Measurements from ENCODE around the gene RASAL2.

RASAL2 gene

GRCh38 chr1:178408871-178409270 lies 315.0 kb downstream of the RASAL2 start:
- Histone ChIP-seq H3K27me3 (ENCODE audit: control insufficient read depth, insufficient read depth, low read length) (no peaks in the 10 kb centered on the region), H3K9me3 (ENCODE audit: control insufficient read depth, insufficient read depth, low read length) (no peaks in the 10 kb centered on the region), H3K4me1 (ENCODE audit: control insufficient read depth, insufficient read depth, low read length) (no peaks in the 10 kb centered on the region), H3K27ac (ENCODE audit: low read depth, low read length) (no peak overlapping the region), H3K4me3 (ENCODE audit: low read depth, low read length) (no peak overlapping the region), H3K9ac (ENCODE audit: low read depth, low read length) (no peak overlapping the region), H3K36me3 (ENCODE audit: control insufficient read depth, insufficient read depth, low read length) (no peaks in the 10 kb centered on the region)

- Histone ChIP-seq H3K9me3 (ENCODE audit: control insufficient read depth, insufficient read depth, low read length) (no peaks in the 10 kb centered on the region), H3K9ac (ENCODE audit: low read depth, low read length) (no peak overlapping the region), H3K4me3 (ENCODE audit: low read depth, low read length) (no peak overlapping the region), H3K4me1 (ENCODE audit: control insufficient read depth, insufficient read depth, low read length) (no peaks in the 10 kb centered on the region), H3K27ac (ENCODE audit: low read depth, low read length) (no peak overlapping the region), H3K27me3 (ENCODE audit: control insufficient read depth, insufficient read depth, low read length) (no peaks in the 10 kb centered on the region), H3K36me3 (ENCODE audit: control insufficient read depth, insufficient read depth, low read length) (no peaks in the 10 kb centered on the region)
Observed at GRCh38 chr1:178409541-178409940, 315.6 kb downstream of the RASAL2 start.

GRCh38 chr1:178411756-178412399 lies 318.0 kb downstream of the RASAL2 start:
- Histone ChIP-seq H3K27ac (ENCODE audit: low read depth, low read length) (no peak overlapping the region), H3K4me1 (ENCODE audit: control insufficient read depth, insufficient read depth, low read length) (no peaks in the 10 kb centered on the region), H3K27me3 (ENCODE audit: control insufficient read depth, insufficient read depth, low read length) (no peaks in the 10 kb centered on the region), H3K36me3 (ENCODE audit: control insufficient read depth, insufficient read depth, low read length) (no peaks in the 10 kb centered on the region), H3K4me3 (ENCODE audit: low read depth, low read length) (no peak overlapping the region), H3K9ac (ENCODE audit: low read depth, low read length) (no peak overlapping the region), H3K9me3 (ENCODE audit: control insufficient read depth, insufficient read depth, low read length) (no peaks in the 10 kb centered on the region)

- H3K4me1 ChIP-seq (ENCODE audit: control insufficient read depth, insufficient read depth, low read length): no peaks in the 10 kb centered on the region
- no peaks in the 10 kb centered on the region for H3K27me3 ChIP-seq (ENCODE audit: control insufficient read depth, insufficient read depth, low read length)
- H3K36me3 ChIP-seq (ENCODE audit: control insufficient read depth, insufficient read depth, low read length): no peaks in the 10 kb centered on the region
- H3K4me3 ChIP-seq (ENCODE audit: low read depth, low read length): no peak overlapping the region
- H3K9ac ChIP-seq (ENCODE audit: low read depth, low read length): no peak overlapping the region
- no peak overlapping the region for H3K27ac ChIP-seq (ENCODE audit: low read depth, low read length)
- no peaks in the 10 kb centered on the region for H3K9me3 ChIP-seq (ENCODE audit: control insufficient read depth, insufficient read depth, low read length)
Observed at GRCh38 chr1:178412400-178412770, 318.5 kb downstream of the RASAL2 start.

GRCh38 chr1:178417858-178418257 lies 324.0 kb downstream of the RASAL2 start:
- no peak overlapping the region for H3K4me3 ChIP-seq (ENCODE audit: low read depth, low read length)
- no peak overlapping the region for H3K27ac ChIP-seq (ENCODE audit: low read depth, low read length)
- H3K36me3 ChIP-seq (ENCODE audit: control insufficient read depth, insufficient read depth, low read length): no peaks in the 10 kb centered on the region
- no peaks in the 10 kb centered on the region for H3K27me3 ChIP-seq (ENCODE audit: control insufficient read depth, insufficient read depth, low read length)
- H3K9ac ChIP-seq (ENCODE audit: low read depth, low read length): no peak overlapping the region
- no peaks in the 10 kb centered on the region; the same call in 1 of the 2 replicates for H3K4me1 ChIP-seq (ENCODE audit: control insufficient read depth, insufficient read depth, low read length)
- no peaks in the 10 kb centered on the region for H3K9me3 ChIP-seq (ENCODE audit: control insufficient read depth, insufficient read depth, low read length)

- Histone ChIP-seq H3K9me3 (ENCODE audit: control insufficient read depth, insufficient read depth, low read length) (no peaks in the 10 kb centered on the region), H3K27ac (ENCODE audit: low read depth, low read length) (no peak overlapping the region), H3K36me3 (ENCODE audit: control insufficient read depth, insufficient read depth, low read length) (no peaks in the 10 kb centered on the region), H3K4me1 (ENCODE audit: control insufficient read depth, insufficient read depth, low read length) (no peaks in the 10 kb centered on the region; the same call in 1 of the 2 replicates), H3K27me3 (ENCODE audit: control insufficient read depth, insufficient read depth, low read length) (no peaks in the 10 kb centered on the region), H3K4me3 (ENCODE audit: low read depth, low read length) (no peak overlapping the region), H3K9ac (ENCODE audit: low read depth, low read length) (no peak overlapping the region)
Observed at GRCh38 chr1:178418284-178418955, 324.5 kb downstream of the RASAL2 start.

GRCh38 chr1:178434360-178434759 lies 340.5 kb downstream of the RASAL2 start:
- Histone ChIP-seq H3K36me3 (ENCODE audit: control insufficient read depth, insufficient read depth, low read length) (no peaks in the 10 kb centered on the region), H3K27ac (ENCODE audit: low read depth, low read length) (no peak overlapping the region), H3K4me3 (ENCODE audit: low read depth, low read length) (no peak overlapping the region), H3K9ac (ENCODE audit: low read depth, low read length) (no peak overlapping the region), H3K4me1 (ENCODE audit: control insufficient read depth, insufficient read depth, low read length) (peaks cover 20% of the 10 kb centered on the region), H3K27me3 (ENCODE audit: control insufficient read depth, insufficient read depth, low read length) (no peaks in the 10 kb centered on the region), H3K9me3 (ENCODE audit: control insufficient read depth, insufficient read depth, low read length) (no peaks in the 10 kb centered on the region)

GRCh38 chr1:178434899-178435435 lies 341.1 kb downstream of the RASAL2 start:
- Histone ChIP-seq H3K27me3 (ENCODE audit: control insufficient read depth, insufficient read depth, low read length) (no peaks in the 10 kb centered on the region), H3K27ac (ENCODE audit: low read depth, low read length) (no peak overlapping the region), H3K4me3 (ENCODE audit: low read depth, low read length) (no peak overlapping the region)

GRCh38 chr1:178436899-178437298 lies 343.0 kb downstream of the RASAL2 start:
- Histone ChIP-seq H3K36me3 (ENCODE audit: control insufficient read depth, insufficient read depth, low read length) (peaks cover 8% of the 10 kb centered on the region), H3K27me3 (ENCODE audit: control insufficient read depth, insufficient read depth, low read length) (no peaks in the 10 kb centered on the region), H3K9ac (ENCODE audit: low read depth, low read length) (no peak overlapping the region), H3K27ac (ENCODE audit: low read depth, low read length) (no peak overlapping the region), H3K4me1 (ENCODE audit: control insufficient read depth, insufficient read depth, low read length) (peaks cover 20% of the 10 kb centered on the region), H3K9me3 (ENCODE audit: control insufficient read depth, insufficient read depth, low read length) (no peaks in the 10 kb centered on the region), H3K4me3 (ENCODE audit: low read depth, low read length) (no peak overlapping the region)

More at GRCh38 chr1:178434899-178435435, 341.1 kb downstream of the RASAL2 start:
- Histone ChIP-seq H3K4me1 (ENCODE audit: control insufficient read depth, insufficient read depth, low read length) (peaks cover 20% of the 10 kb centered on the region), H3K9ac (ENCODE audit: low read depth, low read length) (no peak overlapping the region), H3K36me3 (ENCODE audit: control insufficient read depth, insufficient read depth, low read length) (no peaks in the 10 kb centered on the region; the same call in 1 of the 2 replicates), H3K9me3 (ENCODE audit: control insufficient read depth, insufficient read depth, low read length) (no peaks in the 10 kb centered on the region)

GRCh38 chr1:178438432-178438831 lies 344.5 kb downstream of the RASAL2 start:
- Histone ChIP-seq H3K9me3 (ENCODE audit: control insufficient read depth, insufficient read depth, low read length) (no peaks in the 10 kb centered on the region), H3K4me1 (ENCODE audit: control insufficient read depth, insufficient read depth, low read length) (peaks cover 20% of the 10 kb centered on the region), H3K9ac (ENCODE audit: low read depth, low read length) (no peak overlapping the region)

GRCh38 chr1:178442925-178443324 lies 349.0 kb downstream of the RASAL2 start:
- Histone ChIP-seq H3K9me3 (ENCODE audit: control insufficient read depth, insufficient read depth, low read length) (no peaks in the 10 kb centered on the region), H3K27me3 (ENCODE audit: control insufficient read depth, insufficient read depth, low read length) (no peaks in the 10 kb centered on the region), H3K4me1 (ENCODE audit: control insufficient read depth, insufficient read depth, low read length) (peaks cover 6% of the 10 kb centered on the region), H3K4me3 (ENCODE audit: low read depth, low read length) (no peak overlapping the region), H3K36me3 (ENCODE audit: control insufficient read depth, insufficient read depth, low read length) (peaks cover 38% of the 10 kb centered on the region), H3K9ac (ENCODE audit: low read depth, low read length) (no peak overlapping the region), H3K27ac (ENCODE audit: low read depth, low read length) (no peak overlapping the region)

More at GRCh38 chr1:178438432-178438831, 344.5 kb downstream of the RASAL2 start:
- no peak overlapping the region for H3K27ac ChIP-seq (ENCODE audit: low read depth, low read length)
- H3K36me3 ChIP-seq (ENCODE audit: control insufficient read depth, insufficient read depth, low read length): peaks cover 23% of the 10 kb centered on the region
- no peaks in the 10 kb centered on the region for H3K27me3 ChIP-seq (ENCODE audit: control insufficient read depth, insufficient read depth, low read length)
- no peak overlapping the region for H3K4me3 ChIP-seq (ENCODE audit: low read depth, low read length)
